ENCODE results near the gene KDM4B.

GRCh38 chr19:5046339-5047039 is 77.6 kb downstream of the KDM4B start:
- TF ChIP-seq CTCF (IDR thresholded peaks at IDR 0.05; ENCODE audit: borderline replicate concordance, extremely low read depth, low read length, poor library complexity, severe bottlenecking) (no peak), EZH2 (IDR thresholded peaks at IDR 0.05; ENCODE audit: borderline replicate concordance, low read depth, low read length, severe bottlenecking) (no peak)

Measured in DND-41 (cell line).